ENCODE results near the gene IQCF6.

DNA sequence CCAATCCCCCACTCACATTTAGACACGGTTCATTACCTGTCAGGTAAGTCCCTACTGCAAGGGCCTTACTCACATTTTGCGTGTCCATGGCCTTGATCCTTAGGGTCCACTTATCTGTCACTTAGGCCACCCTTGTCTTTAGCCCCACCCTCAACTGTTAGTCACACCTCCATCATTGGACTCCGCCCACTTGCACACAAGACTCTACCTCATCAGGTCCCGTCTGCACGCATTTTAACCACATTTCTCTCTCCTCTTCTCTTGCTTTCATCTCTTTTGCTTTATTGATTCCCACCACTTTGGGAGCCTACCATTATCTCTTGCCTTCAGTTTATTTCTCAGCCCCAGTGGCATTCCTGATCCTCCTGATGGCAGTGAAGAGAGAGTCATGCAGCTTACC is at the start of gene IQCF6:
- TF ChIP-seq CTCF (IDR thresholded peaks at IDR 0.05; ENCODE audit: low read depth, low read length, poor library complexity, severe bottlenecking) = no peak
- TF ChIP-seq EZH2phosphoT487 (IDR thresholded peaks at IDR 0.05; ENCODE audit: borderline replicate concordance, low read length) = no peak

Data from DOHH2 (cell line).